Activated CD8-positive, alpha-beta T cell treated with anti-CD3 and anti-CD28 coated beads for 36 hours (primary cell): ENCODE data around the gene SLC9C2. TPM values are rescaled to one million over a fixed set of nuclear protein-coding genes. Genes with fewer than 3 reads are reported as not detected.

Experiments used
- ATAC-seq: fragments of 200-7000 bp; cut with Tn5 transposase; one replicate; pipeline ENCODE4 v1.10.0; 2021; ENCODE audit warnings: mild to moderate bottlenecking, moderate library complexity
- CTCF ChIA-PET: fragments of 350-600 bp; sonication (Branson Sonifier 250); formaldehyde crosslinking; loops from one replicate; lab custom pipeline; 2021; ENCODE audit warnings: antibody characterized with exemption; lab: Charles Lee
- POLR2A ChIA-PET: fragments of 350-600 bp; sonication (Branson Sonifier 250); formaldehyde crosslinking; loops from one replicate; lab custom pipeline; 2021; ENCODE audit warnings: antibody characterized with exemption; lab: Charles Lee
- DNase-seq: peaks from one replicate; pipeline ENCODE4 v3.0.0-alpha.2; 2020
- H3K27ac Mint-ChIP-seq: one replicate; pipeline ENCODE4 v1.8.0; 2021; ENCODE audit warnings: mild to moderate bottlenecking, mixed read lengths
- H3K27me3 Mint-ChIP-seq: one replicate; pipeline ENCODE4 v1.8.0; 2021; ENCODE audit warnings: mixed read lengths
- H3K36me3 Mint-ChIP-seq: one replicate; pipeline ENCODE4 v1.8.0; 2021; ENCODE audit warnings: low read depth, mixed read lengths
- H3K4me1 Mint-ChIP-seq: one replicate; pipeline ENCODE4 v1.8.0; 2021; ENCODE audit warnings: low read depth, mixed read lengths
- H3K4me3 Mint-ChIP-seq: one replicate; pipeline ENCODE4 v1.8.0; 2021; ENCODE audit warnings: mild to moderate bottlenecking, moderate library complexity, mixed read lengths
- H3K9me3 Mint-ChIP-seq: one replicate; pipeline ENCODE4 v1.8.0; 2021; ENCODE audit warnings: mixed read lengths
- CTCF ChIP-seq: fragments of 200-600 bp; IDR thresholded peaks from one replicate; pipeline ENCODE4 v1.8.0; 2022; ENCODE audit warnings: antibody characterized with exemption, mild to moderate bottlenecking
- intact Hi-C: fragments of 100-400 bp; cut with micrococcal nuclease; formaldehyde crosslinking; loops from one replicate; pipeline ENCODE4 v1.10.0; 2022
- total RNA-seq, 2 experiments: library from RNA; stranded (reverse); gene quantifications; one replicate each; pipeline ENCODE4 v1.2.3, GENCODE V29; 2021

The SLC9C2 gene
- total RNA-seq, 2 experiments from 2014 or later, result not detected

DNA sequence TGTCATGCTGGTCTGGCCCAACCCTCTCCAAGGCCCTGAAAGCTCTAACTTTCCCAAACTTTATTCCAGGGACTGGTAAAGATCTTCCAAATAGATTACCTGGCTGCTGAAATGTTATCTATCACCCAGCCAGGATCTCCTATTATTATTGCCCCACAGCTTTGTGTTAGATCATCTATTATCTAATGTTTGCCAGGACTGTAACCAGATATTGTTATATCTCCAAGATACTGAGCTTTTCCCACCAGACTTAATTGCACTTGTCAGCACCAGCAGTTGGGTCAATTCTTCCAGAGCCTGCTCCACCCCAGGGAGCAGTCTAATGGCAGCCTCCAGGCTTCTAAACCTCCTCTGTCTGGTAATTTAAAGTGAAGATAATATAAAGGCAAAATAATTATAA lies 66.6 kb downstream of the SLC9C2 start:
- intact Hi-C loops, result no loop called here
- DNase-seq, result no peak
- ChIA-PET POLR2A (no interaction called here), CTCF (interaction anchor here (0.8 kb wide), 1 partner anchor 103 kb away, joined by 3 read pairs; no protein-coding TSS in a partner anchor)
- no peak overlapping the region for H3K27ac Mint-ChIP-seq
- TF ChIP-seq CTCF, result no peak
- no peaks in the 10 kb centered on the region for H3K27me3 Mint-ChIP-seq
- peaks cover 2% of the 10 kb centered on the region for H3K9me3 Mint-ChIP-seq
- H3K4me1 Mint-ChIP-seq, result peaks cover 13% of the 10 kb centered on the region
- no peaks in the 10 kb centered on the region for H3K36me3 Mint-ChIP-seq
- no peak for ATAC-seq
- no peak overlapping the region for H3K4me3 Mint-ChIP-seq

GRCh38 chr1:173532237-173532636 lies 70.6 kb downstream of the SLC9C2 start:
- Mint-ChIP-seq H3K4me1 (peaks cover 32% of the 10 kb centered on the region), H3K27ac (no peak overlapping the region), H3K27me3 (no peaks in the 10 kb centered on the region), H3K9me3 (no peaks in the 10 kb centered on the region), H3K4me3 (no peak overlapping the region), H3K36me3 (no peaks in the 10 kb centered on the region)
- ATAC-seq (no peak), DNase-seq (no peak)
- intact Hi-C loops, result no loop called here
- POLR2A ChIA-PET, result no interaction called here
- CTCF ChIA-PET, result interaction anchor here (2.3 kb wide), 1 partner anchor 102 kb away, joined by 6 read pairs; no protein-coding TSS in a partner anchor
- TF ChIP-seq CTCF, result no peak

DNA sequence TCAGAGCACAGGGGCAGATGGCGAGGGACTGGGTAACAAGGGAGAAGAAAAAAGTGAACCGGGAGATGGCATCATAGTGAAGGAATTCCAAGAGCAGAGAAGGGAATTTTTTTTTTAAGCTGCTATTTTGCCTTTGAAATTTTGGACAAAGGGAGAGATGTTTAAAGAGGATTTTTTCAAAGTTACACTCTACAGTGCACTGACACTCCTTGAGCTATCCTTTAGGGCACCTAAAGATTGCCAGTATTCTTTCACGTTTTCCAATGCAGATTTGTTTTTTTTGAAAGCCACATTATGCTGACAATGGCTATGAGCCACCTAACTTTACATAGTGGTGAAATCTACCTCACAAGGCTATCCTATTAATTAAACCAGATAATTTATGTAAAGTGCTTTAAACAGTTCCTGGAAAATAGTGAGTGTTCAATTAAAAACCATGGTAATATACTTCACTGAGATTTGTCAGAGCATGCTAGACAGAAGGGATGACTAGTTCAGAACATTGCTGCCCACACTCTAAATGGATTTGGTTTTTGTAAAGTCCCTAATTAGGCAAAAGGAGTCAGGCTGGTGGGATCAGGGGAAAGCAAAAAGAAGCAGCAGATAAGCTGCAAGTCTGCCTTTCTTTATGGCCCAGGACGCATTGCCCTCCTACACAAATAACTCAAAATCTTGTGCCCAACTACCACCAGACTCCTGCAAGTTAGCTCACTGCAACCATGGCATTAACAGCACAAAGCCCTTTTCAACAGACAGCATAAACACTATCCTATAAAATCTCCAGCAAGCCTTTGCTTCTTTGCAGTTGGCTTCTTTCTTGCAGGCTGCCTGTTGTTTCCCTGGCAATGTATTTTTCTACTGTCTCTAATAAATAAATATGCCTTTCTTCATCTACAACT lies 71.8 kb downstream of the SLC9C2 start:
- H3K36me3 Mint-ChIP-seq, result no peaks in the 10 kb centered on the region
- intact Hi-C loops, result no loop called here
- H3K27ac Mint-ChIP-seq, result no peak overlapping the region
- ATAC-seq, result no peak
- DNase-seq, result no peak
- ChIA-PET CTCF (interaction anchor here (1.4 to 2.3 kb wide), 2 partner anchors 8 to 101 kb away, joined by 3 to 6 read pairs; no protein-coding TSS in a partner anchor), POLR2A (no interaction called here)
- H3K4me1 Mint-ChIP-seq, result peaks cover 32% of the 10 kb centered on the region
- no peak for TF ChIP-seq CTCF
- no peaks in the 10 kb centered on the region for H3K27me3 Mint-ChIP-seq
- H3K9me3 Mint-ChIP-seq, result no peaks in the 10 kb centered on the region
- H3K4me3 Mint-ChIP-seq, result no peak overlapping the region

- intact Hi-C loops, result no loop called here
- DNase-seq (no peak), ATAC-seq (no peak)
- CTCF ChIA-PET, result no interaction called here
- Mint-ChIP-seq H3K27ac (no peak overlapping the region), H3K36me3 (no peaks in the 10 kb centered on the region), H3K27me3 (no peaks in the 10 kb centered on the region), H3K9me3 (no peaks in the 10 kb centered on the region), H3K4me3 (no peak overlapping the region), H3K4me1 (peaks cover 32% of the 10 kb centered on the region)
- no peak for TF ChIP-seq CTCF
- POLR2A ChIA-PET, result no interaction called here
These were observed 73.8 kb downstream of the SLC9C2 start for GRCh38 chr1:173529106-173529505.

DNA sequence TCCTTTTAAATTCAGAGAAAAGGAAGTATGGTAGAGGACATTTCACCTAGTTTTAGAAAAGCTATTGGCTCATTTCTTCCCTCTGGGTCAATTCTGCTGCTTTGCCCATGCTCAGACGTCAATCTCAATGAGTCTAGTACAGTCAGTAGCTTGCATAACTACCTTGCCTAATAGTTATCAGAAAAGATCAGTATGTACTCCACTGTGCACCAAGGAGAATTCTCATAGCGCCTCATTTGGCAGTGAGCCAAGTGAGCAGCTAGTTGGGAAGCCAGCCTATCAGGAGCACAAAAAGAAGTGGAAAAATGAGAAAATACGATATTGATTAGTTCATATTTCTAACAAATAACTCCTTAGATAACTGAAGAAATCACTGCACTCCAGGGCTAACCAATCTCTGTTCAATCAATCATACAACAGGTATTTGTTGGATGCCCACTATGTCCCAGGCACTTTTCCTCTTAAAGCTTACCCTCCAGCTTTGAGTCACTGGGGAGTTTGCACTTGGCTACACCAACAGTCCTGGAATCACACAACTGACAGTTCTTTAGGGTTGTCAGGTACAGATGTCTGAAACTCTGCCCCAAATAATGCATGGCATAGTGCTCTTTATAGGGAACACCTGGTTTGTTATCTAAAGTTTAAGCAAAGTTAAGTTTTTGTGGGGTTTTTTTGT lies 75.6 kb downstream of the SLC9C2 start:
- no peak overlapping the region for H3K4me3 Mint-ChIP-seq
- POLR2A ChIA-PET, result no interaction called here
- H3K27ac Mint-ChIP-seq, result no peak overlapping the region
- no peaks in the 10 kb centered on the region for H3K9me3 Mint-ChIP-seq
- no peak for TF ChIP-seq CTCF
- CTCF ChIA-PET, result interaction anchor here (1.0 kb wide), 1 partner anchor 8 kb away, joined by 3 read pairs; no protein-coding TSS in a partner anchor
- peaks cover 27% of the 10 kb centered on the region for H3K4me1 Mint-ChIP-seq
- DNase-seq, result no peak
- intact Hi-C loops, result no loop called here
- no peaks in the 10 kb centered on the region for H3K27me3 Mint-ChIP-seq
- no peak for ATAC-seq
- H3K36me3 Mint-ChIP-seq, result no peaks in the 10 kb centered on the region
